ENCODE data around the gene SYNPO2.

Gene SYNPO2

DNA sequence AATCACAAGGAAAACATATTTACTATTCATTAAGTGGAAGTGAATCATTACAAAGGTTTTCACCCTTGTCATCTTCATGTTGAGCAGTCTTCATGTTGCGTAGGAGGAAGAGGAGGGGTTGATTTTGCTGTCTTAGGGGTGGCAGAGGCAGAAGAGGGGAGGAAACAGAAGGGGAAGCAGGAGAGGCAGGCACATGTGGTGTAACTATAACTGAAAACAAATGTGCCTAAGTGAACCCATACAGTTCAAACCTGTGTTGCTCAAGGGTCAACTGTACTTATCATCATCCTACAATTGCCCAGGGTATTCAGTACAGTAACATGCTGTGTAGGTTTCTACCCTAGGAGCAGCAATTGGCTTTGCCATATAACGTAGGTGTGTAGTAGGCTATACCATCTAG, 47.2 kb downstream of the SYNPO2 start:
- no peak for TF ChIP-seq GATA2 (IDR thresholded peaks at IDR 0.05; ENCODE audit: low read depth, low read length)
- no peak for TF ChIP-seq GATA3 (IDR thresholded peaks at IDR 0.05; ENCODE audit: low read depth, low read length)

DNA sequence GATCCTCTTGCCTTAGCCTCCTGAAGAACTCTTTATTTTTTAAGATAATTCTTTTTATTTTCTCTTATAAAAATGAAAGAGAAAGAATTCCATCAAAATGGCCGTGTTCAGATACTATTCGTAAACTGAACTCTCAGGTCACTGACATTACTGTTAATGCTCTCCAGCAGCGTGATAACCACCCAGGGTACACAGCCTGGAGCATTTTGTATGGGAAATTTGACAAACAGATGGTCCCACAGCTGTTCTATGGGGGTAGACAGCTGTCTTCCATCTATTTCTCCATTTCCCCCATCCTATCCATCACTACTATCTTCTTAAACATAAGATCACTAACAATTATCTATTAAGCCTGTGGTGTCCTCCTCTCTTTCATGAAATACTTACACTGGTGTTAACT, 47.8 kb downstream of the SYNPO2 start:
- TF ChIP-seq GATA3 (IDR thresholded peaks at IDR 0.05; ENCODE audit: low read depth, low read length) (no peak), GATA2 (IDR thresholded peaks at IDR 0.05; ENCODE audit: low read depth, low read length) (no peak)

DNA sequence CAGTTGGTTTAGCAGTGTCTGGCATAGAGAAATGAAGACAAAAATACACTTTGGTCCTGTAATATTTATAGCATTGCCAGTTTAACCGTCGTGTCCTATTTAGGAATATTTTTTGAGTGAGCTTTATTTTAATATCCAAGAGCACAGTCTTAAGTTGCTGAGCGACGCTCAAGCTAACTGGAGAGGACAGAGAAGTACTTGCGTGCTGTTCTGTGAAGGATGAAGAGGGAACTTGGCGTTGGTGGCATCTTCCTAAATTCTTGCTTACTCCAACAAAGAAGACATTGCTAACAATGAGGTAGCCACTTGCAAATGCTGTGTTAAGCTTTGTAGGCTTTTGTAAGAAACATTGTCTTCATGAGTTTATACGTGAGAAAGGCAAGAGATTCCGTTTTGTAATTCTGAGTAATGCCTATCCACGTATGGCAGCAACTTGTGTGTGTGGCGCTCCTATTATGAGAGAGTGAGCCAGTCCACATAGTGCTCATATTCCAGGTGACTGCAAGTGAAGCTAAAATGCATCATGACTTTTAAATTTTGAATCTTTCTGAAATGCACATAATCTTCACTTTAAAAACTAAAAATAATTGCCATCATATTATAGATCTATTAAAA, 50.6 kb downstream of the SYNPO2 start:
- TF ChIP-seq GATA2 (IDR thresholded peaks at IDR 0.05; ENCODE audit: low read depth, low read length) (no peak), GATA3 (IDR thresholded peaks at IDR 0.05; ENCODE audit: low read depth, low read length) (no peak)

DNA sequence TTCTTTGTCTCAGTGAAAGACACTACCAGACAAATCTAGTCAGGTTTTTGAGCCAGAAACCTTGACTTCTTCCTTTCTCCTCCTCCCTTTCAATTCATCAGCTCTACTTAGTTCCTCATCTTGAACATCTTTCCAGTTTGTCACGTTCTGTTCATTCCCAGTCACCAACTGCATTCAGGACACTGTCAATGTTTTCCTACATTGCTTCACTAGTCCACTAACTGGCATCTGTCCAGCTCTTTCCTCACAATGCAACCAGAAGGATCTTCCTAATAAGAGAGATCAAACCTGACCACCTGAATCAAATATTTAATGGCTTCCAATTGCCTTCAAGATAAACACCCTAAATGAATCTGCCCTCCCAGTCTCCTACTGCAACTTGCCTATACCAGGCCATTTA, 52.5 kb downstream of the SYNPO2 start:
- TF ChIP-seq GATA3 (IDR thresholded peaks at IDR 0.05; ENCODE audit: low read depth, low read length), result no peak
- TF ChIP-seq GATA2 (IDR thresholded peaks at IDR 0.05; ENCODE audit: low read depth, low read length), result no peak

DNA sequence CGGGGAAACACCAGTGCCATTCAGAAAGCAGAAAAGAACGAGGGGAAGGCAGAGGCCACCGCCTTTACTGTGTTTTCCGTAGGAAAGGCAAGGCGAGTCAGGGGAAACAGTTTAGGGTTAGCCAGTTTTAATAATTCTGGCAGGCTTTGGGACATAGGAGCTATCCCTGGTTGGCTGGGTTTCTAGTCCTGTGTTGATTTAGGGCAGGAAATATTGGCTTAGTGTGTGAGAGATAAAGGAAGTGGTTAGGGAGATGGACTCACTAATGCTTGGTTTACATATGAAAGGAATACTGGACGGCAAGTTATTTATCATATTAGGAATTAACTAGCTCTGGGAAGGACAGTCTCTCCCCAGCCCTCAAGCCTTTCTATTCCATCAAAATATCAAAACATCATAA, 53.1 kb downstream of the SYNPO2 start:
- TF ChIP-seq GATA3 (IDR thresholded peaks at IDR 0.05; ENCODE audit: low read depth, low read length) (no peak), GATA2 (IDR thresholded peaks at IDR 0.05; ENCODE audit: low read depth, low read length) (no peak)

DNA sequence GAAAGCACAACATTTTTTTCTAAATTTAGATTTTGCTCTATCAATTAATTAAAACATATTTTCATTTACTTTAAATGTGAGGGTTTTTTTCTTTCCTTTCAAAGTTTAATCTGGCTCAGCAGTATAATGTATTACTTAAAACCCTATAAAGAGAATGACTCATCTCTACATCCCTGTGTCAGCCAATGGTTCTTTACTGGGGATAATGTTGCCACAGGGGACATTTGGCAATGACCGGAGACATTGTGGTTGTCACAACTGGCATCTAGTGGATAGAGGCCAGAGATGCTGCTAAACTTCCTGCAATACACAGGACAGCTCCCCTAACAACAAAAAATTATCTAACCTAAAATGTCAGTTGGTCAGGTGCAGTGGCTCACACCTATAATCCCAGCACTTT, 53.8 kb downstream of the SYNPO2 start:
- TF ChIP-seq GATA3 (IDR thresholded peaks at IDR 0.05; ENCODE audit: low read depth, low read length) (no peak), GATA2 (IDR thresholded peaks at IDR 0.05; ENCODE audit: low read depth, low read length) (no peak)

DNA sequence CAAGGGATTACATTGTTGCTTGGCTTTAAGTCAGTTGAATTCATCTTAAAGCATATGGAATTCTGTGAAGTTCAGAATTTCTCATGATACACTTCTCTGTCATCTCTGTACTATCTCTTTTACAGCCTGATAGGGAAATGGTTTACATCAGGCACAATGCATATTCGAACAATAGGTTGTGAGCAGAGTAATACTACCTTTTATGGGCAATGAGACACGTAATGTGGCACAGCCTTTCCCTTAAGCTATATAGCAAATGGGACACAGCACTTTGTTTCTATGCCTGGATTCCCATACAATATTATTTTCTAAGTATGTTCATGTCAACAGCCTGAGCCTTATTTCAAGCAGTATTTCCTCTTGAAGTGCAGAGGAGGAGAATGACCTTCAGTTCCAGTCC, 58.4 kb downstream of the SYNPO2 start:
- TF ChIP-seq GATA3 (IDR thresholded peaks at IDR 0.05; ENCODE audit: low read depth, low read length) (no peak), GATA2 (IDR thresholded peaks at IDR 0.05; ENCODE audit: low read depth, low read length) (no peak)

DNA sequence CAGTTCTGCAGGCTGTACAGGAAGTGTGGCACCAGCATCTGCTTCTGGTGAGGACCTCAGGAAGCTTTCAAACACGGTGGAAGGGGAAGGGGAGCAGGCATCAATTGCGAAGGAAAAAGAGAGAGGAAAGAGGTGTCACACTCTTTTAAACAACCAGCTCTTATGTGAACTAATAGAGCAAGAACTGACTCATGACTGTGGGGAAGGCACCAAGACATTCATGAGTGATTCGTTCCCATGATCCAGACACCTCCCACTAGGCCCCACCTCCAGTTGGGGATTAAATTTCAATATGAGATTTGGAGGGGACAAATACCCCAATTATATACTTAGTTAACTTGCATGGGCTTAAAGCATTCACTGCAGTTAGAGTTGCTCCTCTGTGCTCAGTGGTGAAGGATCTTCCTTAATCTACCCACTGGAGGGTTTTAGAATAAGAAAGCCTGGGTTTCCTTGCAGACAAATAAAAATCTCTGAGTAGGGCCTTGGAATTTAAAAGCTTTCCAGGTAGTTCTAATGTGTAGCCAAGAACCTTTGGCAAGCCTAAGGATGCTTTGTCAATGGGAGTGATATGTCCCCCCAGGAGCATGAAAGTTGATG, 60.0 kb downstream of the SYNPO2 start:
- TF ChIP-seq GATA2 (IDR thresholded peaks at IDR 0.05; ENCODE audit: low read depth, low read length), result no peak

DNA sequence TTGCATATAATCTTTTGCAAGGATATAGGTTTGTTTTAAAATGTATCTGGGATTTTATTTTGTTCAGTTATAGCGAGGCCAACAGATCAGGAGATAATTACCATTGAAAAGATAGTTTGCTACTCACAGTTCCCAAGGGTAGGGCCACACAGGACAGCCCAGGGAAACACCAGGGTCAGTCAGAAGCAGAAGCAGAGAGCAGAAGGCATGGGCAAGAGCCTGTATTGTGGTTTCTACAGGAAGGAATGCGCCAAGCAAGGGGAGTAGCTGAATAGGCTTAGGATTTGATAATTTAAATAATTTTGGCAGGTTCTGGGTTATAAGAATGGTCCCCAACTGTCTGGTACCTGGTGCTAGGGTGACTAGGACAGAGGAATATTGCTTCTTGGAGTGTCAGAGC, 61.6 kb downstream of the SYNPO2 start:
- TF ChIP-seq GATA3 (IDR thresholded peaks at IDR 0.05; ENCODE audit: low read depth, low read length) (no peak), GATA2 (IDR thresholded peaks at IDR 0.05; ENCODE audit: low read depth, low read length) (no peak)

DNA sequence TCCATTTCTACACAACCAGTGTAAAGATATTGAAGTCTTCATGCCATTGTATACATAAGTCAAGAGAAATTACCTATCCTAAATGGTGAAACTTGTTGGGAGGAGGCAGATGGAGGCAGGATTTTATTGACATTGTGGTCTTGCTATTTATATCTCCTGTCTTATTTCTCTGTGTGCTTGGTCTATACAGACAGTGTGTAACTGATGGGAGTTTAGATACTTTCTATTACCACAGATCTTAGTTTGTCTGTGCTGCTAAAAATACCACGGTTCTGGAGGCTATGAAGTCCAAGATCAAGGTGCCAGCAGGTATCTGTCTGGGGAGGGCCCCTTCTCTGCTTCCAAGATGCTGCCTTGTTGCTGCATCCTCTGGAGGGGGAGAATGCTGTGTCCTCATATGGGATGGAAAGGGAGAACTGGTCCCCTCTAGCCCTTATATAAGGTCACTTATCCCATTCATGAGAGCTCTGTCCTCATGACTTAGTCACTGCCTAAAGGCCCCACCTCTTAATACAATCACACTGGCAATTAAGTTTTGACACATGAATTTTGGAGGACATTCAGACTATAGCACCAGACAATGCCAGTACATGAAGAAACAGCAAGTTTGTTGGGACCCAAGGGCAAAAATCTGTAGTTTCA, 62.4 kb downstream of the SYNPO2 start:
- TF ChIP-seq GATA2 (IDR thresholded peaks at IDR 0.05; ENCODE audit: low read depth, low read length), result no peak

DNA sequence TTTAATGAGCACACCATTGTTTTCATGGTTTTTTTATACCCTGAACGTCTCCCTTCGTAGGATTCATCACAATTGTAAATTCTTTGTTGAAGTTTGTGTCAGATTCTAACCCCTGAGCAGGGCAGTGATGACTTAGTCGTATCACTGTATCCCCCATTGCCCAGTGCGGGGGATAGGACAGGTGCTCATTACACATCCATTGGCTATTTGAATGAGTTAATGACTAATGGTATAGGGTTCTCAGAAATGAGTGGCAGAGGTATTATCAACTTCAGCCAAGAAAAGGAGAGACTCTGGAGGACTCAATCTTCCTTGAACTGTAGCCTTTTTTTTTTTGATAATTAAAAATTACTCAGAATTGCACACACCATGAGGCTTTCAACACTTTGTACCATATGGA, 64.6 kb downstream of the SYNPO2 start:
- no peak for TF ChIP-seq GATA2 (IDR thresholded peaks at IDR 0.05; ENCODE audit: low read depth, low read length)
- no peak for TF ChIP-seq GATA3 (IDR thresholded peaks at IDR 0.05; ENCODE audit: low read depth, low read length)

DNA sequence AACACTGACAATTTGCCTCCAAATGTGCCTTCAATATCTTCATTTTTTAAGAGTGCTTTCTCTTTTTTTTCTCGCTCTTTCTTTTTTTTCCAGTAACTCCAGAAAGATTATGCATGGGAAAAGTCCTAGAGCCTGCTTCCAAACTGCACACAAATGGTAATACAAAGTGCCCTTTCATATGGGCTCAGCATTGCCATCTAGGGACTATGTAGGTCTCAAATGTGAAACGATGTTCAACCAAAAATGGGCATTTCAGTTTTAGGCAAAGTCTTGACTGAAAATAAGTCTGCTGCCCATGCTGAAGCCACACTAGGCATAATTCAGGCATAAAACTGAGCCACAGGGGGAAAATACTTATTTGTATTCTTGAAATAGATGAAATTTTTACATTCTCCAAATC, 65.6 kb downstream of the SYNPO2 start:
- TF ChIP-seq GATA2 (IDR thresholded peaks at IDR 0.05; ENCODE audit: low read depth, low read length), result no peak
- TF ChIP-seq GATA3 (IDR thresholded peaks at IDR 0.05; ENCODE audit: low read depth, low read length), result no peak

DNA sequence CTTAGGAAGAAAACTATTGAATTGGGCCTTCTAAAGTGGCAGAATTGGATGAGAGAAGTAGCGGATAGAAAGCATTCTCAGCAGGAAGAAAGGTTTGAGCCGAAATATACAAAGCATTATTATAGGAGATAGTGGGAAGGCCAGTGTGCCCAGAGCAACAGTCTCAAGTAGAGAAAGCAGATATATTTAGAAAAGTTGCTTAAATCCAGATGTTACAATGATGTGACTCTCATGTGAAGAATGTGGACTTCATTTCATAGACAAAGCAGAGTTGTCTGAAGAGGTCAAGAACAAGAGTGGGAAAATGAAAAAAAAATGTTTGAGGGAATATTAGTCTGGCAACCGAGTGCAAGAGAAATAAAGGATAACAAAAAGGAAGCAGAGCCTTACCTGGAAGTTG, 66.9 kb downstream of the SYNPO2 start:
- no peak for TF ChIP-seq GATA3 (IDR thresholded peaks at IDR 0.05; ENCODE audit: low read depth, low read length)
- no peak for TF ChIP-seq GATA2 (IDR thresholded peaks at IDR 0.05; ENCODE audit: low read depth, low read length)

DNA sequence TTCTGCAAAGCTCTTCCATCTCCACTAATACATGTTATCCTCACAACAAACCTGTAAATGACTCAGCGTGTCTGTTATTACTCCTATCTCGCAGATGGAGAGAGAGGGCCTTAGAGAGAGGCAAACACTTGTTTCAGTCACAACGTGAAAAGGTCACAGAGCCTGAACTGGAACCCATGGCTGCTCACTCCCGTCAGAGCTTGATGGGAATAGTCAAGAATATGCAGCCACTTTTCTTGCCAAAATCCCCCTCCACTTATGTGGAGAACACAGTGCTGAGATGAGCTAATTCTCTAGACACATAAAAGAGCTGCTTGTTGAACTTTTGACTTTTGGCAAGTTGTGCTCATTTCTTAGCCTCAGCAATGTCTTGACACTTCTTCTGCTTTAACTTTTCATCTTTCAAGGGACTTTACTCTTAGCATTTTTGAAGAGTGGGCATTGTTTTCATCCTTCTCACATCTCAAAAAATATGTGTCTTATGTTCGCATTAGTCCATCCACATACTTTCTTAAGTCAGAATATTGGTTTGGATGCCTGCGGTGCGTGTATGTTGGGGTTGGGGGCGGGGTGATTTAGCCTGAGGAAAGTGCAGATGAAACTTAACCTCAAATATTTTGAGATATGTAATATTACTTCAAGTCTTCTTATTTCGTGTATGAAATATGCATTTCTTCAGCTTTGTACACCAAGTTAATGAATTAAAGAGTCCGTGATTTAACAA, 69.2 kb downstream of the SYNPO2 start:
- TF ChIP-seq GATA3 (IDR thresholded peaks at IDR 0.05; ENCODE audit: low read depth, low read length) (no peak), GATA2 (IDR thresholded peaks at IDR 0.05; ENCODE audit: low read depth, low read length) (no peak)

DNA sequence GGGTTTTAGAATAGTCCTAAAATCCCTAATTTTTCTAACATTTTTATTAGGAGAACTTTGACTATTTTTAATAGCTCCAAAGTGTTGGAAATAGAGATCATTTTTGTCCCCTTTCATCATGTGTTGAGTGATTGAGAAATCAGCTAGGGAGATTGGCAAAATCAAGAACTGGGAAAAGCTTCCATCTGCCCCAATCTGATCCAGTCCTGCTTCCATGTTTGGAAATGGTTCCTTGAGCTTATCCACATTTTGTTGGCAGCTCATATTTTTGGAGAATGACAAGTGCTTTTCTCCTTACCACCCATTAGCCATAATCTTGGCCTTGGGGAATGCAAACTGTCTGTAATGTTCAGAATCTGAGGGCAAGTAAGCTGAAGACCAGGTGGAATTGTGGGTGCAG, 73.9 kb downstream of the SYNPO2 start:
- TF ChIP-seq GATA3 (IDR thresholded peaks at IDR 0.05; ENCODE audit: low read depth, low read length), result no peak
- TF ChIP-seq GATA2 (IDR thresholded peaks at IDR 0.05; ENCODE audit: low read depth, low read length), result no peak

Measured in SH-SY5Y (cell line).